Activated CD4-positive, alpha-beta T cell treated with anti-CD3 and anti-CD28 coated beads, Interleukin-2, Interleukin-4, amounts not matched to agents 100 ng/mL and 50 ng/mL, durations not matched to agents 16 hours and 8 hours (primary cell): Measurements from ENCODE around the gene PRPF19.

Source experiments
- DNase-seq: peaks from one replicate; pipeline ENCODE4 v3.0.0-alpha.2; 2020; ENCODE audit warnings: low spot score

PRPF19 gene

DNA sequence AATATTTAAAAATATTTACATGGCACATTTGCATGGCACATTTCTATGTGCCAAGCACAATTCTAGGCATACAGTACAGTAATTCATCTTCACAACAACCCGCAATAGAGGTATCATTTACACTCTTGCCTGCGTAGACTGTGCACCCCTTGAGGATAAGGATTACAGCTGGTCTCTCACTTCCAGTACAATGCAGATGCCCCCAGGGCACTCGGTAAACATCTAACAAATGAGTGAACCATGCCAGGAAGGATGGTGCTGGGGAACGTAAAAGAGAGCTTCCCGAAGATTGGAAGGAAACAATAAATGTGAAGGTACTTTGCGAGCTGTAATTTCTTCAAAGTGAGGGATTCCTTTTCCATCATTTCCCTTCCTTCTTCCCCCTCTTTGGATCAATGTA lies 1.3 kb downstream of the PRPF19 start:
- no peak for DNase-seq

GRCh38 chr11:60902625-60903024 lies 3.8 kb downstream of the PRPF19 start:
- no peak for DNase-seq

DNA sequence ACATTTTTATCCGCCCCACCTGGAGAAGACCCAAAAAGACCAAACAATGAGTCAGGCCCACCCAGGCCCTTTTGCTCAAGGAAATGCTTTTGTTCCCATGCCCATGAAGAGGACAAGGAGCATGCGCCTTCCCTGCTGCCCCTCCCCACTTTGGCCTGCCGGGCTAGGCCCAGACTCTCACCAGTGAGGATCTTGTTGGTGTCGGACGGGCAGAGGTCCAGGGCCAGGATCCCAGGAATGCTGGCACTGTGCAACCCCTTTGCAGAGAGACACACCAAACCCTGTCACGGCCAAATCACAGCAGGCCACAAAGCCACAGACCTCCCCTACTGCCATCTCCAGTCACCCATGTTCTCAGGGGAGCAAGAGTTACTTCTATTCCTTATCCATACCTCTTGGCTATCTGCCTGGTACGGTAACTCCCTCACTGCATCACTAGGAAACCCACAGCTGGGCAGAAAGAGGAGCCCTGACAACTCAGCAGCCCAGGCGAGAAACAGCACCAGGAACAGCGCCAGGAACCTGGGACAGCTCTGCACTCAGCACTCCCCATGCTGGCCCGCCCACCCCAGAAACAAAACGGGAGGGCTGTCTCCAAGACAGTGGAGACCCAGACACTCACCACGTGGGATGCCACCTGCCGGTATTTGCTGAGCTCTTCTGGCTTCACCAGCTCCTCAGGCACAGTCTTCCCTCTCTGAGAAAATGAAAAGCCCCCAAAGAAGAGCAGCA lies 5.5 kb downstream of the PRPF19 start:
- no peak for DNase-seq

DNA sequence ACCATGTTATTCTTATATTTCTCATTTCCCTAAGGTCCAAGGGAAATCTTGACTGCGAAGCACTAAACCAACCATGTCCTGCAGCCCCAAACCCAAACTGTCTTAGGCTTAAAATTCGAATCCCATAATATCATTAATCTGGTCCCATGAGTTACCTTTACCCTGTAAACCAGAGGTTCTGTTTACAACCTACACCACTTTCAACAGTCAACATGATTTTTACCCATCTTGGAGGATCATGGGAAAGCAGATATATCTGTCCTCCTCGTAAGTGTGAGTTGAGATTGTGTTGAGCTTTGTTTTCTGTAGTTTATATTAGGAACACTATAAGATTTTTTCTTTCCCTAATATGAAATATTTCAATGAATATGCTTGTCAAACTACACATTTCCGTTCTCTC lies 6.4 kb downstream of the PRPF19 start:
- no peak for DNase-seq

- peak; percentile 62 for DNase-seq
Observed at GRCh38 chr11:60899046-60899936, 7.1 kb downstream of the PRPF19 start.

GRCh38 chr11:60897496-60897895 lies 8.9 kb downstream of the PRPF19 start:
- no peak for DNase-seq

DNA sequence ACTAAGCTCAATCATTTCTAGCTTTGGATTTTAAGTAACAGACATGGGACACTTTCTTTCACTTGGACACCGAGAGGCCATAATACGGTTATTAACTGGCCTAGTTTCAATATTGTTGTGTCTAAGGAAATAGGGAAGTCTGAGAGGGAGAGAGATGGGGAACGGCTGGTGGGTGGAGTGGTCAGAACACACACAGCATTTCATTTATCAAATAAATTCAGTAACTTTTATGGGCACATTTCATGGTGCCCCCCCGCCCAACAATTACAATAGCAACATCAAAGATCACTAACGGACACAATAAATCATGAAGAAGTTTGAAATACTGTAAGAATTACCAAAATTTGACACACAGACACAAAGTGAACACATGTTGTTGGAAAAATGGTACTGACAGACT lies 10.7 kb downstream of the PRPF19 start:
- no peak for DNase-seq

- no peak for DNase-seq
Observed at GRCh38 chr11:60891103-60891741, 15.2 kb downstream of the PRPF19 start.

GRCh38 chr11:60890696-60891095 lies 15.7 kb downstream of the PRPF19 start:
- DNase-seq: no peak

DNA sequence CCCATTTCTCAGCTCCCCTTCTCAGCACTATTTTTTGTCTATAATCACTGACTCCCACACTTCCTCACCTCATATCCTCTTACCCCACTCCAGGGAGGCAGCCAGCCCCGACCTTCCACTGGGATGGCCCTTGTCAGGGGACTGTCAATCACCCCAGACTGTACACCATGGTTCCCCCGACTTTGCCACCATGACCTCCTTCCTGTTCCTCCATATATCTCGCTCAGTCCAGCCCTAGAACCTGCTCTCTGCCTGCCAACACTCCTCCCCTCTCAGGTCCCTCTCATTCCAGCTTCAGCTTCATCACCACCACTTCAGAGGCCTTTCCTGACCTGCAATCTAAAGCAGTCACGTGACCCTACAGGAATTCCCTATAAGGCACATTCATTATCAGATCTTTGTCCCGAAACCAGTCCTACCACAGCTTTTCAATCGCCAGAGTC lies 16.5 kb downstream of the PRPF19 start:
- no peak for DNase-seq

- no peak for DNase-seq
Observed at GRCh38 chr11:60887556-60887955, 18.8 kb downstream of the PRPF19 start.

GRCh38 chr11:60880643-60881282 lies 25.6 kb downstream of the PRPF19 start:
- DNase-seq: no peak

- no peak for DNase-seq
Observed at GRCh38 chr11:60879971-60880588, 26.3 kb downstream of the PRPF19 start.

DNA sequence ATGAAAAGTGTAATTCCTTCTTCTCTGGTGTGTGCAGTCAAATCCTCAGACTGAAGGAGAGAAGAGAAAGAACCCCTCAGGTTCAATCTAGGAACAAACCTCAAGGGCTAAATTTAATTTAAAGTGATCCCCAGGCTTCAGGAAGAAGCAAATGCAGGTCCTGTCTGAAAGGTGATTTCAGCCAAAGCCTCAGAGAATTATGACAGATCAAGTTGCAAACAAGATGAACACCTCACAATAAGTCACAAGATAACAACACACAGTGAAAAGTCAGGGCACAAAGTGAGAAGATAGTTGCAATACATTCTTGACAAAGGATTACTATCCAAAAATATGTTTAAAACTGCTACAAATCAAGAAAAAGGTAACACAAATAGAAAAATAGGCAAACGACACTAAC lies 27.3 kb downstream of the PRPF19 start:
- no peak for DNase-seq

DNA sequence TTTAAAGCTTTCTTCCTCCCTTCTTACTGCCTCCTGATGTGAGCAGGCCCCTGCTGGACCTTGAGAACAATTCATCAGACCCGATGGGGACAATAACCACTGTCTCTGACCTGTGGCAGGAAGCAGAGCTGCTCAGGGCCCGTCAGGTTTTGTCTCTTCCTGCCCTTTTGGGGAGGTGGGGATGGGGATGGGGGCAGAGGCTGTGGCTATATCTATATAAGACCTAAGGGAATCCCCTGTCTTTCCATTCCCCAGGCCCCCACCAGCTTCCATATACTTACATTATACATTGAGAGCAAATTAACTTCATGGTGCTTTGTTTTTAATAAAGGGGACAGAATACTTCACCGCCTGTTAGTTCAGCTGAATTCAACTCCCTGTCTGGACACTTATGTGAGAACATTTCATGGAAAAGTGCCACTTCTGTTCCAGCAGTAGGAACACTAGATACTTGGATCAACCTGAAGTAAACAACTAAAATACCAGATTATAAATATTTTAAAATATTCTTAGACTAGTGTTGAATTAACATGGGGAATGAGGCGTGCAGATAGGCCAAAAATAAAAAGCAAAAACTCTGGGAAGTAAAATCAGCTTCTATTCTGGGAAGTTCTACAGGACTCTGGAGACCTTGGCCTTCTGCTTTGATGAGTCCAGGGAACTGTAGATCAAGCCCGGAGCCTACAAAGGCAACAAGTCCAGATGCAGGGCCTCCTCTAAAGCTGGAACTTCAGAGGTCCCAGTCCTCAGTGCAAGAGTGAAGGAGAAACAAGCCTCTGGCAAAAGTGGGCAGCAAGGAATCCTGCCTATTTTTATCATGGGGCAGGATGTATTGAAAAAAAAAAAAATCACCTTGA lies 27.9 kb downstream of the PRPF19 start:
- DNase-seq: no peak

GRCh38 chr11:60876168-60876485 lies 30.3 kb downstream of the PRPF19 start:
- DNase-seq: no peak

- DNase-seq: no peak
Observed at GRCh38 chr11:60875366-60876167, 30.8 kb downstream of the PRPF19 start.

DNA sequence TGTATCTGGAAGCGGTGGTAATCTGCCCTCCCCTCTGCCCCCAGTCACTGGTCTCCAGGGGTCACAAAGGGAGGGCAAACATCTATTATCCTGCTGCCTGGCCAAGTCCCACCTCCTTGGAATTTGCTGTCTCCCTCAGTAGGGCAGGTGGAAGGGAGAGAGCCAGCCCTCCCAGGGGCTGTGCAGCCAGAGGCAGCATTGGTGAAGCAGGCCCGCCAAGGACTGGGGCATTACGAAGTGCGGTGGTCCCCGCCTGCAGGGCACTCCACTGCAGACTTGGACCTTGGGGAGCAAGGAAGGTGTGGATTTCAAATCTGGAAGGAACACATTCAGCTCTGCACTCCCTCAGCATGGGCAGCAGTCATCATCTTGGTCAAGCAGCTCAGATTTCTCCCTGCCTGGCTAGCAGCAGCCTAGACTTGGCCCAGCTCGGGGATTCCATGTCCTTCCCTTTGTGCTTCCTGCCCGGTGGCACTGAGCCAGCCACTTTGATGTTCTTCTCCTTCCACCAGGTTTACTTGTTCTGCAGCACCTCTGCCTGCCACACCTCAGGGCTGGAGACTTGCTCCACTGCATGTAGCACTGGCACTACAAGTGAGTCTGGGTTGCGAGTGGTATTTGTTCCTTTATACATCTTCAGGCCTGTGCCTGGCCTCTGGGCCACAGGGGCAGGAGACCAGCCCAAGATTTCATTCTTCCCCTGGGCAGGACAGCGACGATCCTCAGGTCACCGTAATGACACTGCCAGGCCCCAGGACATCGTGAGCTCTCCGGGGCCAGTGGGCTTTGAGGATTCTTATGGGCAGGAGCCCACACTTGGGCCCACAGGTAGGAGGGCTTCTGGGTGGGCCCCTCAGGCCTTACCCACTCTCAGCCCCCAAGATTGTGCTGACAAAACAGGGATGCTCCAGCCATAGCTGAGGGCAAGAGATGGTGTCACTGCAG lies 31.7 kb downstream of the PRPF19 start:
- DNase-seq: no peak

DNA sequence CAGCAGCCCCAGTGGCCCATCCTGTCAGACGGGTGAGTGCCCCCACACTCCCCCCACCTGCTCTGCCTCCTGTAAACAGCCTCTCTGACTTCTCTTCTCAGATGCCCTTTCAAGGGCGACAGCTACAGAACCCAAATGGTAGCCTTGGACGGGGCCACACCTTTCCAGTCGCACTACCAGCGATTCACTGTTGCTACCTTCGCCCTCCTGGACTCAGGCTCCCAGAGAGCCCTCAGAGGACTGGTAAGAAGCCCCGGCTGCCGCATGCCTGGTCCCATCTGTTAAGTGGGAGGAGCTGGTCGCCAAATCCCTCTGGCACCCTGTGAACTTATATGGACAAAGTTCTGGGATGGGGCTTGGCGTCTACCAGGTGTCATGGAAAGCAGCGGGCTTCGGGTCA lies 32.9 kb downstream of the PRPF19 start:
- no peak for DNase-seq
